Measurements from ENCODE around the gene ANKRD18A. TPM values are rescaled to one million over a fixed set of nuclear protein-coding genes. Genes with fewer than 3 reads are reported as not detected.

The ANKRD18A gene
- total and polyA plus RNA-seq, 10 of the 15 experiments (the other 5 are each of a cell fraction or from before 2014, with no cell fraction given): 0.37 TPM; not detected in 9

GRCh38 chr9:38649731-38650363 lies 29.5 kb upstream of the ANKRD18A start:
- intact Hi-C loops (cut with micrococcal nuclease; ENCODE audit: unreplicated experiment): no loop called here
- RAD21 ChIA-PET (ENCODE audit: unreplicated experiment): interaction anchor here (0.9 to 1.2 kb wide), 3 partner anchors 23 to 58 kb away, joined by 3 to 4 read pairs (median 3); no protein-coding TSS in a partner anchor

More at GRCh38 chr9:38649731-38650363, 29.5 kb upstream of the ANKRD18A start:
- TF ChIP-seq TCF7 (IDR thresholded peaks at IDR 0.05; ENCODE audit: borderline replicate concordance) (no peak), MEF2A (IDR thresholded peaks at IDR 0.05; ENCODE audit: insufficient read depth, low read depth, low read length) (no peak), ELK1 (IDR thresholded peaks at IDR 0.05; ENCODE audit: low read depth, low read length) (no peak), HDAC2 (IDR thresholded peaks at IDR 0.05) (no peak), BACH1 (IDR thresholded peaks at IDR 0.05; ENCODE audit: borderline replicate concordance) (no peak), ZZZ3 (IDR thresholded peaks at IDR 0.05; ENCODE audit: control insufficient read depth, insufficient read length, low read depth) (no peak), SIN3A (IDR thresholded peaks at IDR 0.05; ENCODE audit: low read depth, low read length) (no peak), CHD2 (IDR thresholded peaks at IDR 0.05; ENCODE audit: borderline replicate concordance, low read depth, low read length) (no peak), RFX5 (IDR thresholded peaks at IDR 0.05; ENCODE audit: low read depth, low read length) (no peak), ZBTB33 (IDR thresholded peaks at IDR 0.05) (no peak), YBX1 (IDR thresholded peaks at IDR 0.05) (no peak), ASH2L (IDR thresholded peaks at IDR 0.05; ENCODE audit: borderline replicate concordance, low read depth) (no peak), SREBF1 (IDR thresholded peaks at IDR 0.05; ENCODE audit: low read length) (no peak), BHLHE40 (IDR thresholded peaks at IDR 0.05; ENCODE audit: borderline replicate concordance in 1 of 2, low read depth in 2 of 2, low read length in 1 of 2) (no peak), SREBF2 (IDR thresholded peaks at IDR 0.05; ENCODE audit: low read length) (no peak), FOXK2 (IDR thresholded peaks at IDR 0.05) (no peak), IRF4 (IDR thresholded peaks at IDR 0.05; ENCODE audit: low read depth, low read length) (no peak)
- Histone ChIP-seq H3K27me3 (replicated peaks in 1 of 2; ENCODE audit: control insufficient read depth in 2 of 2, insufficient read depth in 2 of 2, low read length in 1 of 2) (no peaks in the 10 kb centered on the region), H3K79me2 (ENCODE audit: control insufficient read depth, insufficient read depth, low read length) (no peaks in the 10 kb centered on the region), H3K9ac (ENCODE audit: control insufficient read depth, insufficient read depth, low read length) (no peak overlapping the region), H4K20me1 (ENCODE audit: control insufficient read depth, insufficient read depth) (no peaks in the 10 kb centered on the region), H2AFZ (ENCODE audit: control insufficient read depth, low read depth, low read length) (no peak overlapping the region), H3K4me3 (no peak overlapping the region), H3K4me1 (ENCODE audit: control insufficient read depth, insufficient read depth, low read length) (no peaks in the 10 kb centered on the region), H3K9me3 (replicated peaks; ENCODE audit: control insufficient read depth, insufficient read depth, low read length) (no peaks in the 10 kb centered on the region; the same call in 2 of the 3 replicates), H3K27ac (ENCODE audit: control insufficient read depth, insufficient read depth) (no peak overlapping the region), H3K4me2 (ENCODE audit: control insufficient read depth, insufficient read depth) (no peak overlapping the region), H3K36me3 (ENCODE audit: control insufficient read depth in 2 of 2, insufficient read depth in 2 of 2, low read length in 1 of 2) (no peaks in the 10 kb centered on the region)
- DNase-seq (ENCODE audit: low read depth, low spot score) (no peak), ATAC-seq (no peak), FAIRE-seq (no peak)
- in situ Hi-C loops (cut with MboI): loop anchor here (10.0 kb wide), 1 partner anchor 55 kb away; no protein-coding TSS in a partner anchor
- BruUV-seq (replicated peaks): no TSS peak
- SMC1A ChIA-PET (ENCODE audit: uncharacterized antibody, unreplicated experiment): interaction anchor here (0.8 to 1.5 kb wide), 4 partner anchors 8 to 48 kb away, joined by 3 to 7 read pairs (median 4); no protein-coding TSS in a partner anchor
- WGBS (ENCODE audit: insufficient coverage, insufficient replicate concordance, low lambda C conversion rate, missing lambda C conversion rate): 36% methylated on average over 8 of the region's 8 CpGs
- POLR2A ChIA-PET: interaction anchor here (1.3 kb wide), 1 partner anchor 41 kb away, joined by 3 read pairs; no protein-coding TSS in a partner anchor
- CTCF ChIA-PET: interaction anchor here (0.6 kb wide), 1 partner anchor 415 kb away, joined by 3 read pairs; no protein-coding TSS in a partner anchor

All from GM12878 (cell line).